GM12872 (cell line): ENCODE results near the gene KIF5C.

Experiments
- TF ChIP-seq, protein P1 (sequence below): IDR thresholded peaks from 3 replicates; pipeline ENCODE4 v1.5.1; 2011; ENCODE audit warnings: low read depth, mild to moderate bottlenecking, low read length, moderate library complexity; ENCODE audit not compliant: insufficient read depth

The KIF5C gene

DNA sequence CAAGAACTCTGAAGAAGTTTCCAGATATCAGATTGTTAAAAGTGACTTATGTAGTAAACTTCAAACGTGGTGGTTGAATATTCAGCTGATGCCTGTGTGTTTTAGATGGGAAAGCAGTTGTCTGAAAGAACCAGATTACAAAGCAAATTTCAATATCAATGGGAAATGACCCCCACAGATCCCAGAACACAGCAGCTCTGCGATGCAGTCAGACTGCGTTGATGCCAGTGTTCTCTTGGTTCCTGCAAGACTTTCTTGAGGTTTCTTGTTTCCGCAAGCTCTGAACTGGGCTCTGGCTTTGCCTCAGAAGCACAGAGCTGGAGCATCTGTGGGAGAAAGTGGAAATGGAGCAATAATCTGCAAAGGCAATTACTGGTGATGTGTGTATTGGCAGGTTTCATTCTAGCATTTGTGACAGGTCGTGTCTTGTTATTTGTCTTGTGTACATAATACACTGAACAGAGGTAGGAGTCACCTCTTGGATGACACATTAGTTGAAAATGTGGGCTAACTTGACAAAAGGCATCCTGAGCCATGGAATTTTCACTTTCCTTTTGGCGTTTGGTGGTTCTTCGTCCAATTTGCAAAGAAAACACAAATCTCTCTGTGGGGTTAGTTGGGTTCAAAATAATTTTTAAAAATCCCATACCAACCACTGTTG, 152.7 kb downstream of the KIF5C start:
- TF ChIP-seq, protein P1, sequence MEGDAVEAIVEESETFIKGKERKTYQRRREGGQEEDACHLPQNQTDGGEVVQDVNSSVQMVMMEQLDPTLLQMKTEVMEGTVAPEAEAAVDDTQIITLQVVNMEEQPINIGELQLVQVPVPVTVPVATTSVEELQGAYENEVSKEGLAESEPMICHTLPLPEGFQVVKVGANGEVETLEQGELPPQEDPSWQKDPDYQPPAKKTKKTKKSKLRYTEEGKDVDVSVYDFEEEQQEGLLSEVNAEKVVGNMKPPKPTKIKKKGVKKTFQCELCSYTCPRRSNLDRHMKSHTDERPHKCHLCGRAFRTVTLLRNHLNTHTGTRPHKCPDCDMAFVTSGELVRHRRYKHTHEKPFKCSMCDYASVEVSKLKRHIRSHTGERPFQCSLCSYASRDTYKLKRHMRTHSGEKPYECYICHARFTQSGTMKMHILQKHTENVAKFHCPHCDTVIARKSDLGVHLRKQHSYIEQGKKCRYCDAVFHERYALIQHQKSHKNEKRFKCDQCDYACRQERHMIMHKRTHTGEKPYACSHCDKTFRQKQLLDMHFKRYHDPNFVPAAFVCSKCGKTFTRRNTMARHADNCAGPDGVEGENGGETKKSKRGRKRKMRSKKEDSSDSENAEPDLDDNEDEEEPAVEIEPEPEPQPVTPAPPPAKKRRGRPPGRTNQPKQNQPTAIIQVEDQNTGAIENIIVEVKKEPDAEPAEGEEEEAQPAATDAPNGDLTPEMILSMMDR, result no peak

DNA sequence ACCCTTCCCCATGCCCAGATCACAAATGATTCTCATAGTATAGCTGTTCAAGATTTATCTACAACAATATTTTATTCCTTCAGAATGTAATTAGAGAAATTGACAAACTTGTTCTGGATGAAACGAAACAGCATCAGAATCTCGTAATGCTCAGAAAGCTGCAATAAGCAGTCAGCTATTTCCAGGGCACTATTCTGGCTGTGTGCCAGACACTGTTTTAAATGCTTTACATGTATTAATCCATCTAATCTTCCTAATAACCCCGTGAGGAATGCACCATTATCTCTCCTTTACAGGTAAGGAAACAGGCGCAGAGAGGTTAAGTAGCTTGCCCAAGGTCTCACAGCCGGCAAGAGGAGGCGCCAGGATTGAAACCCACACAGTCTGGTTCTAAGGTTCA, 153.3 kb downstream of the KIF5C start:
- TF ChIP-seq, protein P1, result no peak

DNA sequence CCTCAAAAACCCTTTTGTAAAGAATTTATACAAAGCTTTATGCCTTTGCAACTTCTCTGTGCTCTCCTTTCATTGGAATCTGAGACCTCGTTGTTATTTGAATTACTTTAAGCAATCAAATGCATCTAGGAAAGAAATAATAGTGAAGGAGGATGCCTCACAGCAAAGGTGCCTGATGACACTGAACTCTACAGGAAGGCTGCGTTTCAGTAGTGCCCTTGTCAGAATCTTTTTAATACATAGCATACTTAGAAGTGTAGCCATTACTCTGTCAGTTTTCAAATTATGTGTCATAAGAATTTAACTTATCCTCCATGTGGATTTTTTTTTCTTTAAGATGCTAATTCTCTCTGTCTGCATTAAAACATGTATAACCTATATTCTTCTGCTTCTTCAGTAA, 153.9 kb downstream of the KIF5C start:
- TF ChIP-seq, protein P1, result no peak

DNA sequence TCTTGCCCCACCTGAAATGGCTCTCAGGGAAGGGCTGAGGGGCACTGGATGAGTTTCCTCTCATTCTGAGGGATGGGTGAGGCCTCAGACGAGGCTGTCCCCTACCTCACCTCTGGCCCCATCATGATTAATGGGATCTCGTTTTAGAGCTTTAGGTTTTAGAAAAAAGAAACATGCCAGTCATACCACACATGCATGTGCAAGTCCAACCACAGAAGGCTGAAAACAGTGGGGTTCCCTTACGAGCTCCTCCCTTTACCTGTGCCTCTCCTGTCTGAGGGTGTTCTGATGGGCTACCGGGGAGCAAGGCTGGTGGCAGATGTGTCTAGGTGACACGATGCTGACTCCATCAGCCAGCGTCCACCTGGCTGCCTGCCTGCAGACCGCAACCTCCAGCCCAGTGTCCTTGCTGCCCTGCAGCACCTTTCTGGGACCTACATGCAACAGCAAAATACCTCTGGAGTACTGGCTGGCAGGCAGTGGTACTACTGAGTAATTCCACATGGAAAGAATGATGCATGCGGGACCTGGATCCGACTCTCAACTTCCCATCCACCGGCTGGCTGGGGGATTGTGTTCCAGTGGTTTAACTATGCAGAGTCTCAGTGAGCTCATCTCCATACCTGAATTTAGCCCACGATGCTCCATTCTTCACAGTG, 154.4 kb downstream of the KIF5C start:
- TF ChIP-seq, protein P1, result no peak

GRCh38 chr2:149031396-149031795, 156.4 kb downstream of the KIF5C start:
- TF ChIP-seq, protein P1, result no peak

DNA sequence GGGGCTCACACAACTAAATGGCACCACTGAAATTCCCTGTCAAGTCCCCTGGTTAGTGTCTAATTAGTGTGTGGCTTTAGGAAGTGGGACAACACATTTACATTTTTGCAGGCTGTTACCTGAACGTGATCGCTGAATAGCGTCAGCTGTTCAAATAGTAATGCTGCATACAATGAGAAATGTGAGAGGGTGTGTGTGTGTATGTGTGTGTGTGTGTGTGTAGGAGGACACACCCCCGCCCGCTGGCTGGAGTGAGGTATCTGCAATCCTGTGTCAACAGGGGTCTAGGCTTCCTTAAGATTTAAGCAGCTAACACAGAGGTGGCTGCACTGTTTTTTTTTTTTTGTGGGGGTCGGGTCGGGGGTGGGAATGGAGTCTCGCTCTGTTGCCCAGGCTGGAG, 158.7 kb downstream of the KIF5C start:
- TF ChIP-seq, protein P1, result no peak

GRCh38 chr2:149034406-149034805, 159.4 kb downstream of the KIF5C start:
- TF ChIP-seq, protein P1, result no peak
